ENCODE results near the gene MBOAT1.

GRCh38 chr6:20142866-20143265 lies 69.4 kb downstream of the MBOAT1 start:
- TF ChIP-seq, protein P1, sequence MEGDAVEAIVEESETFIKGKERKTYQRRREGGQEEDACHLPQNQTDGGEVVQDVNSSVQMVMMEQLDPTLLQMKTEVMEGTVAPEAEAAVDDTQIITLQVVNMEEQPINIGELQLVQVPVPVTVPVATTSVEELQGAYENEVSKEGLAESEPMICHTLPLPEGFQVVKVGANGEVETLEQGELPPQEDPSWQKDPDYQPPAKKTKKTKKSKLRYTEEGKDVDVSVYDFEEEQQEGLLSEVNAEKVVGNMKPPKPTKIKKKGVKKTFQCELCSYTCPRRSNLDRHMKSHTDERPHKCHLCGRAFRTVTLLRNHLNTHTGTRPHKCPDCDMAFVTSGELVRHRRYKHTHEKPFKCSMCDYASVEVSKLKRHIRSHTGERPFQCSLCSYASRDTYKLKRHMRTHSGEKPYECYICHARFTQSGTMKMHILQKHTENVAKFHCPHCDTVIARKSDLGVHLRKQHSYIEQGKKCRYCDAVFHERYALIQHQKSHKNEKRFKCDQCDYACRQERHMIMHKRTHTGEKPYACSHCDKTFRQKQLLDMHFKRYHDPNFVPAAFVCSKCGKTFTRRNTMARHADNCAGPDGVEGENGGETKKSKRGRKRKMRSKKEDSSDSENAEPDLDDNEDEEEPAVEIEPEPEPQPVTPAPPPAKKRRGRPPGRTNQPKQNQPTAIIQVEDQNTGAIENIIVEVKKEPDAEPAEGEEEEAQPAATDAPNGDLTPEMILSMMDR (IDR thresholded peaks at IDR 0.05; ENCODE audit: poor library complexity, severe bottlenecking), result no peak
- TF ChIP-seq EP300 (conservative IDR thresholded peaks at IDR 0.05; ENCODE audit: poor library complexity, severe bottlenecking) (no peak), POLR2AphosphoS5 (IDR thresholded peaks at IDR 0.05) (no peak), RAD21 (conservative IDR thresholded peaks at IDR 0.05) (no peak), EZH2 (IDR thresholded peaks at IDR 0.05; ENCODE audit: borderline replicate concordance, insufficient read depth, low read length, poor library complexity, severe bottlenecking) (no peak), SMC3 (conservative IDR thresholded peaks at IDR 0.05; ENCODE audit: poor library complexity) (no peak), TAF1 (IDR thresholded peaks at IDR 0.05; ENCODE audit: low read depth) (no peak), REST (IDR thresholded peaks at IDR 0.05; ENCODE audit: borderline replicate concordance) (no peak), MXI1 (conservative IDR thresholded peaks at IDR 0.05; ENCODE audit: poor library complexity, severe bottlenecking) (no peak)
